HG02884 (cell line): Measurements from ENCODE around the gene CDHR1.
"Not testable (repeated sequence)": the region's sequence is repeated elsewhere in the genome, so short reads cannot be mapped to it uniquely, and the experiment has no call there.

ENCODE experiments used
- ATAC-seq: cut with Tn5 transposase; IDR thresholded peaks from one replicate; pipeline ENCODE4 v1.9.1; 2021; ENCODE audit warnings: mild to moderate bottlenecking, moderate library complexity; ENCODE audit not compliant: unreplicated experiment

Gene CDHR1

DNA sequence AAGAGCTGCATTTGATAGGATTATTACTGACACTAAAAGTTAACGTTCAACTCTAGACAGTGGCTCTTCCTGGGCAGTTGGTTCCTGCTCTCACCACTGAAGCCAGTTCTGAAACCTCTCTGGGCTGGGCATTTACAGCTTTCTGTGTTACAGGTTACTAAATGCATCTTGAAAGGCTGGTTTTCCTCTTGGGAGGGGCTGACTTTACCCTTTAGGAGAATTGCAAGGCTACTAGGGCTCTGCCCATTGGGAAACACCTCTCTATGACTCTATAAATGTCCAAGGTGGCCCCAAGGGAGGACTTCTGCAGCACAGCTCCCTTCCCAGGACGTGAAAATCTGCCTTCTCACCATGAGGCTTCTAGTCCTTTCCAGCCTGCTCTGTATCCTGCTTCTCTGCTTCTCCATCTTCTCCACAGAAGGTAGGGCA is 20.8 kb upstream of the CDHR1 start, which contains the start of gene GPR15LG:
Gene GPR15LG, plus strand, starts transcription at position 301 of the 429 bp plus-strand sequence. Its CDS starts 51 bp downstream, at position 352.
- ATAC-seq, result no peak

DNA sequence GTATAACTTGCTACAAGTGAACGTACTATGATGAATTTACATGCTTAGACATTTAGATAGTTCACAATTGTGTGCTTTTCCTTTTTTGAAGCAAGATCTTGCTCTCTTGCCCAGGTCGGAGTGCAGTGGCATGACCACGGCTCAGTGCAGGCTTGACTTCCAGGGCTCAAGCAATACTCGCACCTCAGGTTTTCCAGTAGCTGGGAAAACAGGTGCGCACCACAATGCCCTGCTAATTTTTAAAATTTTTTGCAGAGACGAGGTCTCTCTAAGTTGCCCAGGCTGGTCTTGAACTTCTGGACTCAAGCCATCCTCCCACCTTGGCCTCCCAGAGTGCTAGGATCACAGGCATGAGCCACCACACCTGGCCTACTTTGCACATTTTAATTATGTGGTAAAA is 18.9 kb upstream of the CDHR1 start:
- no peak for ATAC-seq

DNA sequence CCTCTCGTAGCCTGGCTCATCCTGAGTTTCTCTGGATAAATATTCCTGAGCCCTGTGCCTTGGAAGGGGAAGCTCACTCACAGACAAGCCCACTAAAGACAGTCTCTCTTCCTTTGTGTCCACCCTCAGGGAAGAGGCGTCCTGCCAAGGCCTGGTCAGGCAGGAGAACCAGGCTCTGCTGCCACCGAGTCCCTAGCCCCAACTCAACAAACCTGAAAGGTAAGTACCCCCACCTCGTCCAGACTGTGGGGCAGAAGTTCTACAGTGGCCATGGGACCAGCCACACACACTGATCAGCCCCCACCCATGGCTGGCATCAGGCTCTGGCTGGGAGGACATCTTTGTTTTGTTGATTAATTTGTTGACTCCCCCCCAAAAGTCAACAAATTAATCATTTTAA is 18.0 kb upstream of the CDHR1 start:
- no peak for ATAC-seq

DNA sequence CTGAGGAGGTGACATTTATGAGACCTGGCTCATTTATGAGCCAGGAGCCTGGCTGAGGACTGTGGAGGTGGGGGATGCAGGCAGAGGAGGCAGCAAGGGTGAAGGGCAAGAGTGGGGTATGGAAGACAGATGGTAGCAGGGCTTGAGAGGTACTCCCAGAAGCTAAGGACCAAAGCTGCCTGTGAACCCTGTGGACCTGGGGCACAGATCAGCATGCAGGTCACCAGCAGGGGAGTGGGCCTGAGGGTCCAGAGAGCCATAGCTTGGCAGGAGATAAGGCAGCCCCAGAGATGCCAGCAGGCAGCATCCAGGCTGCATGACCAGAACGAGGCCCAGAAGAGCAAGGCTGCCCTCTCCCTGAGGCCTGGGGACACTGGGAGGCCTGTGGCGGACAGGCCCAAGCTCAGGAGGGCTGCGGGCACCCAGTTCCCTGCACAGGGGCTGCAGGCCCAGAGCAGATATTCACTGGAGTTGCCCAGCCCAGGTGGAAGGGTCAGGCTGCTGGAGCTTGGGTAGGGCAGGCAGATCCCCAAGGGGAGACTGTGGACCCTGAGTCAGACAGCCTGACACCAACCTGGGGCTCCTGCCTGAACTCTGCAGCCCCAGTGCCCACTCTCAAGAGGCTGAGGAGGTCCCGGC is 17.4 kb upstream of the CDHR1 start:
- ATAC-seq, result no peak

DNA sequence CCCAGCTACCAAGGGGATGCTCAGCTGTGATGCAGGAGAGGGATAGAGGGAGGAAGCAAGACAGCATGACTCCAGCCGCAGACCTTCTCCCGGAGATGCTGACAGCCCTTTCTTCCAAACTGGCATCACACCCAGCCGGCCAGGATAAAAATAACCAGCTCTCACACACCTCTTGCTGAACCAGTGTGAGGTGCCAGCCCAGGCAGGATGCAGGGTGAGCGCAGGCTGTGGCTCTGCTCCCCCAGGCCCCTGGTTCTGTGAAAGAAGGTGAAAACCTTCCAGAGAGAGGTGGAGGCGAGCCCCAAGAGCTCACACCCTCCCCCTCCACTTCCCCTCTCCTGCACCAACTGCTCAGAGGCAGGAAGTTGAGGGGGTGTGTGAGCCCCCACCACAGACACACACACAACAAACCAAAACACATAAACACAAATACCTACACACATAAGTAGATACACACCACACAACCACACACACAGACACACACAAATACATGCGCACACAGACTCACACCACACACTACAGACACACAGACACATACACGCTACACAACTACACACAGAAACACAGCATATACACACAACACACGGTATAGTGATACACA is 16.7 kb upstream of the CDHR1 start:
- ATAC-seq, result no peak

DNA sequence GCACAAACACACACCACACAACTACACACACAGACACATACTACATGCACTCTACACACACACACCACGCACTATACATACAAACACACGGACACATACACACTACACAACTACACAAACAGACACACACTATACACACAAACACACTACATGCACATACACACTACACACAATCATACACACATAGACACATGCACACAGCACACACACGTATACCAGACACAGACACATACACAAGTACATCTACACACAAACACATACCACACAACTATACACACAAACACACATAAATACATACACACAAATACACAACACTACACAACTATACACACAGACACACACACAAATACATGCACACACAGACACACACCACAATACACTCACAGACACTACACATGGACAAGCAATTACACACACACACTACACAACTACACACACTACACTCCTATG is 16.2 kb upstream of the CDHR1 start:
- ATAC-seq, result no peak

DNA sequence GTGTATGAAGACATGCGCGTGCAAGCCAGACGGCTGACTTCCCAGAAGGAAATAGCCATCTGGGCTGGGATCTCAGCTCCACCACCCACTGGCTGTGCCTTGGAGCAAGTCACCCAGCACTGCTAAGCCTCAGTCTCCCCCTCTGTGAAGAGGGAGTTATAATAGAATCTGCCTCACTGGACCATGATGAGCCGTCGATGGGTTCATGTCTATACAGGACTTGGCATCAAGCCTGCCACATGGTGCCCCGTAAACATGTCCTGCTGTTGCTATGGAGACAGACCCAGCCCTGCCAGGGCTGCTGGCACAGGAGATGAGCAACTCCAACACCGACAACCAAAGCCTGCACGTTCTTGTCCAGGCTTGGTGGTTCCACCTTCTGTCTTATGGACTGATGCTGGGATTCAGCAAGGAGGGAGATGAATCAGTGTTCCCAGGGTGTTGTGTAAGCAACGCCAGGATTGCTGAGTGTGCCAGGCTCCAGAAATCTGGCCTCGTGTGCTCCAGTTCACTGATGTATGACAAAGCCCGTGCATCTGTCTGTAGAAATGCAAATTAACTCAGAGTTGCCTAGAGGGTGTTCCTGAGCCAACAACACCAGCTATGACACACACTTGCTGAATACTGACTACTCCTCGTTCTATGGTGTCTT is 15.2 kb upstream of the CDHR1 start:
- ATAC-seq, result peak; percentile 94

DNA sequence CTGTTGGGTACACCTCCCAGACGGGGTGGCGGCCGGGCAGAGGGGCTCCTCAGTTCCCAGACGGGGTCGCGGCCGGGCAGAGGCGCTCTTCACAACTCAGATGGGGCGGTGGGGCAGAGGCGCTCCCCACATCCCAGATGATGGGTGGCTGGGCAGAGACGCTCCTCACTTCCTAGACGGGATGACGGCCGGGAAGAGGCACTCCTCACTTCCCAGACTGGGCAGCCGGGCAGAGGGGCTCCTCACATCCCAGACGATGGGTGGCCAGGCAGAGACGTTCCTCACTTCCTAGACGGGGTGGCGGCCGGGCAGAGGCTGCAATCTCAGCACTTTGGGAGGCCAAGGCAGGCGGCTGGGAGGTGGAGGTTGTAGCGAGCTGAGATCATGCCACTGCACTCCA is 14.0 kb upstream of the CDHR1 start:
- not testable (repeated sequence) for ATAC-seq

DNA sequence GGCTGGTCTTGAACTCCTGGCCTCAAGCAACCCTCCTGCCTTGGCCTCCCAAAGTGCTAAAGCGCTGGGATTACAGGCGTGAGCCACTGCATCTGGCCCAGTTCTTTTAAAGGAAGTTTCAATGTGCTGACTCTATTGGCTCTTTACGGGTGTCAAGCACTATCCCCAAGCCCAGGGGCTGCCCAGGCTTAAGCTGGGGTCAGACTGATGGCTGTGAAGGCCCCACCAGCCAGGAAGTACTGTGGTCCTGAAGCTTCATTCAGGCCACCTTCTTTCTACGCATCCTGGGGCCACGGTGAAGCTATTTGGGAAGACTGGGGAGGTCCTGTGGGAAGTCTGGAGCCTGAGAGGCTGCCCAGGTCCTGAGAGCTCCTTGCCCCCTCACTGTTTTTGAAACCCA is 12.7 kb upstream of the CDHR1 start:
- ATAC-seq, result no peak

DNA sequence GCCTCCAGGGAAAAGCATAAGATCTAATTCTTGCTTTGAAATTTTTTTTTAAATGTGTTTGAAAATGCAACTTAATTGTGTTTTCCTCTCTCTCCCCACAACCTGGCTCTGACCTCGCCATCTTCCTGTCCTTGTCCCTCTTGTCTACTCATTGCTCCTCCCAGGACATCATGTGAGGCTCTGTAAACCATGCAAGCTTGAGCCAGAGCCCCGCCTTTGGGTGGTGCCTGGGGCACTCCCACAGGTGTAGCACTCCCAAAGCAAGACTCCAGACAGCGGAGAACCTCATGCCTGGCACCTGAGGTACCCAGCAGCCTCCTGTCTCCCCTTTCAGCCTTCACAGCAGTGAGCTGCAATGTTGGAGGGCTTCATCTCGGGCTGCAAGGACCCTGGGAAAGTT is 9.8 kb upstream of the CDHR1 start:
- ATAC-seq, result no peak

DNA sequence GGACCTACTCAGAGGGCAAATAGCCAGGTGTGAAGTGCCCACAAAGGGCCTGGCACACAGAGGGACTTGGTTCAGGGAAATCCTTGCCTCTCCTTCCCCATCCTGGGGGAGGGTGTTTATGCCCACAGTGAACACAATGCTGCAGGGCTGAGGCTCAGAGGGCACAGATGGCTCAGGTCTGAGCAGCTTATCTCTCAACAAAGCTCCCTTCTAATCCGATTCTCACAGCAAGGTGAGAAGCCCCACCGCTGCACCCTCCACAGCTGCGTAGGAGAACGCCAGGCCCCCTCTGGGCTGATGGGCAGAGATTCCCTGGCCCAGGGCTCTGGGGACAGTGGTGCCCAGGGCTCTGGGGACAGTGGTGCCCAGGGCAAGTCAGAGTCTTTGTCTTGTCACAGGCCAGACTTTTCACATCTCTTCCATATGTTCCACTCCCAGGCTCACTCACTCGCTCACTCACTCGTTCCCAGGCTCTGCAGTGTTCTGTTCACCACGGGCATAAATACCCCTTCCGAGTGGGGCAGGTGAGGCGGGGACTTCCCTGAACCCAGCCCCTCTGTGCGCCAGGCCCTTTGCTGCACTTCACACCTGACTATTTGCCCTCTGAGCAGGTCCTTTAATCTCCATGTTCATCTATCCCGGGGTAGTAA is 8.7 kb upstream of the CDHR1 start:
- no peak for ATAC-seq

DNA sequence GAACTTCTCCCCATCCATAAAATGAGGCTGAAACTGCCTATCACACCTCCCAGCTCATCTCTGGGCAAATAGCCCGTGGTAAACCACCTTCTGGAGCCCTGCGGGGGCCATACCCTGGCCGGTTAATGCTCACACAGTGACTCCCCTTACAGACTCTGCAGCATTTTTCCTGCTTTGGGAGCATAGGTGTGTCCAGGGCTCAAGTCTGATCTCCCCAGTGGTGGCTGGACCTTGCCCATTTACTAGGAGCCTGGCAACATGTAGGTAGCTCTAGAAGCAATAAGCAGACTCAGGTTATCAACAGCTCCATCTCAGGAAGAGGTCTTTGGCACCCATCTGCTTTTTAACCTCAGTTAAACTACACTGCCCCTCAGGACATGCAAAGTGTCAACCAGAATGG is 5.5 kb upstream of the CDHR1 start:
- ATAC-seq, result no peak

DNA sequence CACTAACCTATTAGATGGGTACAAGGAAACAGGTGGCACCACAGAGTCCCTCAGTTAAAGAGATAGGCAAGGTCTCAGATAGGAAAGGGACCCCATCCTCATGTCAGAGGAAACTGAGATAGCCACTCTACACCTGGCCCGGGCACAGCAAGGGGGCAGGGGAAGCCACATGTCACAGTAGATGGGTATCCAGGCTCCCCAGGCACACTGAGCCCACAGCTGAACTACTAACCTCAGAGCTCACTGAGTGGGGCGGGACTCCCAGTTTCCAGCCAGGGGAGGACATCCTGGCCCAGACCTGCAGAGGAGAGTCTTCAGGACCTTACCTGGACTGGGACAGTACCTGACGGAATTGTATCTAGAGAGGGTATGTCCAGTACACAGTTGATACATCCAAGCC is 3.7 kb upstream of the CDHR1 start:
- ATAC-seq, result no peak

DNA sequence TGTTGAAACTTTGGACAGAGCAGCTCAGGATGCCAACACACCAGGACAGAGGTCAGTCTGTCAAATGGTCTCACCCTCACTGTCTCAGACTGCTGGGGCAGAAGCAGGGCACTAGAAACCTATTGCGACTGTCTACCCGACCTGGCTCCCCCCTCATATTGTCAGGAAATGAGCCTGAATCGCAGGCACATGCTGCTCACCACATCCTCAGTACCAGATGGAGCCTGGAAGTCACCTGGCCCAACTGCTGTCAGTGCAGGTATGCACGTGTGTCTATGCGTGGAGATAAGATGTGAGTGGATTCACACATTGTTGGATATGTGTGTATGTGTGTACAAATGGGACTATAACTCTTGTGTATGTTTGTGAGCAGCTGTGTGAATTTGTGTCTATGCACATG is 3.2 kb upstream of the CDHR1 start:
- ATAC-seq, result no peak

DNA sequence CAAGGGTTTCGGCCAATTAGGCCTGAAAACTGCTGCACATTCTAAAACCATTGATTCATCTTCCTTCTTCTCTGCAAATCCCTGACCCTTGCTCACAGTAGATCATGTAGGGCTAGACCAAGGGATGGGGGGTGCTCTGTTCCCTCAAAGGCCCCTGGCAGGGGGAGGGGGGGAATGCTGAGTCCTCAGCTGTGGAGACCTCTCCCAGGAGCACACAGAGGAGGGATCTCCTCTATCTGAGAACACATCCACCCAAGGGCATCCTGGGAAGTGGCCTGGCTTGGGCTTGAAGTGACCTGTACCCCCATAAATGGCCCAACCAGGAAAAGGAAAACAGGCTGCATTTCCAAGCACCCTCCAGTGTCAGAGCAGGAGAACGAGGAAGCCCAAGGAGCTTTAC is 1.0 kb upstream of the CDHR1 start:
- ATAC-seq, result no peak

DNA sequence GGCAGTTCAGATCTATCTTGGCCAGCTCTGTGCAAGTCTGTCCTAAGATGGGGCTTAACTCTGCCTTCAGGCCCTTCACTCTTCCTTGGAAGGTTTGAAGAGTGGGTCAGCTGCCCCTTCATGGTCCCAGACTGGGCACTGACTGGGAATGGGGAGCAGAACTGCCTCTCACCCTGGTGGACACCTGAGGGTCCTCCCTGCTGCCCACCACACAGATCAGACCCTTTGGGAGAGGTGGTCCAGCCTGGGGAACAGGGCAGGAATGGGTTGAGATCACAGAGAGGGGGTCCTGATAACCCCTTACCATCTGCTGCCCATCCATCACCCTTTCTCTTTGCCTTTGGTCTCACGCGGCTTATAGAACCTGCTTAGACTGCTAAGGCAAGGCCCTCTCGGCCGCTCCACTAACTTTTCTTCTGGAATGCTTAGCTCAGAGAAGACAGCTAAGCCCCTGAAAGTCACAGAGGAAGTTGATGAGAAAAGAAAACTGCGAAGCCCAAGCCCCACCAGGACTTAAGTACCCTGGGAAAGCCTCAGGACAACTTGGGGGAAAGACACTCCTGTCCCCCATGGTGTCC is 402 bp upstream of the CDHR1 start:
- ATAC-seq, result no peak

DNA sequence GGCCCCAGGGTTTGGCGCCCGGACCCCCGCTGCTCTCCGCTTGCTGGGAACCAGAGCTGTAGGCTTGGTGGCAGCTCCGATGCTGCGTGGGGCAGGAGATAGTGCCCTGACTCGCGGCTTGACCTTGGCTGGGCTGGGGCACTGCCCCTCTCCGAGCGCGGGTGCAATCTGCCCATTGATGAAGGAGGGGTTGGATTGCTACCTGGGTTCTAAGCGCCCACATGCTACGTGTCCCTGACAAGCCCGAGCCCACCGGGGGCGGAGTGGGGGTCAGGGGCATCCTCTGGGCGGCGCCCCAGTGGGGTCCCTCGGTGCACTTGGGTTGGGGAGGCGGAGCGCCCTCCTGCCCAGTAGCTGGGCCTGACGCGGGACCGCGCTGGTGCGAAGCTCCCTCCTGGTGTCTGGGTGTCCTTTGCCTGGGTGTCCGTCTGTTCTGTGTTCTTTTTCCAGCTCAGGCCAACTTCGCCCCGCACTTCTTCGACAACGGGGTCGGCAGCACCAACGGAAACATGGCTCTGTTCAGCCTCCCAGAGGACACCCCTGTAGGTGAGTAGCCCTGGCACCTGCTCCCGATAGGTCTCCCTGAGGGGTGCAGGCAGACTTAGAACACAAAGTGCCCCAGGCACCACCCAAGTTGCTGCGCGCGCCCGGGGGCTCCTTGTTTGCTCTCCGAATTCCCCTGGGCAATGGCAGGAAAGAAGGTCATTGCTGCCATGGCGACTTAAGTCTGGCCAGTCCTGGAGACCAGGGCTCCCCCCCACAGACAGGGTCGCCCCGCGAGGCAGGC is 900 bp downstream of the CDHR1 start:
- ATAC-seq, result no peak

DNA sequence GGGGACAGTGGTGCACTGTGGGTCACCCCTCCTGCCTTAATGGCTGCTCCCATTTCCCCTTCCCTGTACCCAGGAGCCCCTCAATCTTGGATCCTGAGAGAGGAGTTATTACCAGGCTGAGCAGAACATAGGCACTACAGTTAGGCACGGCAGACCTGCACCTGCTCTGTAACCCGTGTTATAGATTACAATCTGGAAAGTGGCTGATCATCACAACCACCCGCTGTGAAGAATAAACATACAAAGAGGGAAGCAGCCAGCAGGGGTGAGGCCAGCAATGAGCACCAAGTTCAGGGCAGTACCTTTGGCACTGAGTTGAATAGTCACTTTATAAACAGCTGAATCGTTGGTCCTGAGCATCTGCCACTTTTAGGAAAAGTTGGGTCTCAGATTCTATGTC is 1.7 kb downstream of the CDHR1 start:
- no peak for ATAC-seq

DNA sequence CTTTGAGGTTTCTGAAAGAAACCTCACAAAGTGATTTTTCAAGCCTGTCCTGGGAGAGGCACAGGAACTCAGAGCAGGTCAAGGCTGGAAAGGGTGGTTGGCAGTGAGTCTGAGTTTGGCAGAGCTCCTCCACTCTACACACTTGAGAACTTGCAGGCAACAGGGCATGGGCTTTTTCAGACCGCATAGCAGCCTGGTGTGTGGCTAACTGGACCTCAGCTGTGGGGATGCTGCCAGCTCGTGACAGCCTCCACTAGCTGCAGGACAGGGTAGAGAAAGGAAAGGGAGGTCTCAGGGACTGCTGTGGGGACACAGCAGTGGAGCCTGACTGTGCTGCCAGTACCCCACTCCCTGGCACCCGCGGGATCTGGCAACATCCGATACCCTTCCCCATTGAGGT is 2.6 kb downstream of the CDHR1 start:
- ATAC-seq, result no peak

DNA sequence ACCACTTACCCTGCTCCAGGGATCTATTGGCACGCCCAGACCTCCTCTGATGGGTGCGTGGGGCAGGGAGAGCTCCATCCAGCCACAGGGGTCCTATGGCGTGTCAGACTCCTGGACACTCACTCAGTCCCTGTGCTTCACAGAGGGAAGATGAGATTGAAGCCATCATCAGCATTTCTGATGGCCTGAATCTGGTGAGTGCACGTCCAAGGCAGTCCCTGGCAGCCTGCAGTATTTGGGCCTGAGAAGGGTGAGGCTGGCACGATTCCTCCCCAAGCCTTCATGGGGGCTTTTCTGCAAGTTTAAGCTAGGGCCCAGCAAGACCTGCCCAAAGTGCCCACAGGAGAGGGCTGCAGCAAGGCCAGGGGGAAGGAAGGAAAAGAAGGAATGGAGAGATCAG is 3.3 kb downstream of the CDHR1 start:
- ATAC-seq, result no peak
